ENCODE measurements around the gene ACTR10. TPM values are rescaled to one million over a fixed set of nuclear protein-coding genes. Genes with fewer than 3 reads are reported as not detected.

Gene ACTR10
- total and polyA plus RNA-seq, 9 of the 15 experiments (the other 6 are each of a cell fraction or from before 2014, with no cell fraction given): 22.0 to 66.1 (median 34.1) TPM

DNA sequence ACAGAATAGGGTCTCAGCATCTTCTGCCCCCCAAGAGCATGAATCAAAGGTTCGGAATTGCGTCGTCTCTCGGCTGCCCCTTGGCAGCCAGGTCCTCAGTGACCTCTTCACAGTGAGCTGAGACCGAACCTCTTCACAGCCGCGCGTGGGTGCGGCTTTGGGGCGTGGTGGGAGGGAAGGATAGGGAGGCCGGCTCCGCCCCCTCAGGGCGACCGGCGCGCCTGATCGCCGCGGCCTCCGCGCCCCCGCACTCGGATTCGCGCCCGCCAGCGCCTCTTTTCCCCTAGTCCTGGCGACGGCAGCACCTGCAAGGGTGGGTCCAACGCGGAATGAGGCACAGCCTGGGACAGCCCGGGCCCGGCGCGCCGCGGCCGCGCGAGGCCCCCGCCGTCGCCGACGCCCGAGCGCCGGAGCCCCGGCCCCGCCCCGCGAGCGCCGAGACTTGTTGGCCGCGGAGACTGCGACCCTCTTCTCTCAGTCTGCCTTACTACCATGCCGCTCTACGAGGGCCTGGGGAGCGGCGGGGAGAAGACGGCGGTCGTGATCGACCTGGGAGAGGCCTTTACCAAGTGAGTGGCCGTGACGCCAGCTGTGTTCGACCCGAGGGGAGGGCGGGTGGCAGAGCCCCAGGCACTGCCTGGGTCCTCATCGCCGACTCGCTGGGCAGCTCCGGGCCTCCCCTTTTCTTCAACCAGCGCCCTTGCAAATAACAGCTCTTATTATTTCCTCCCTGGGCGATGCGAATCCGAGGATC lies at the start of gene ACTR10 (continued):
- TF ChIP-seq, protein P1, sequence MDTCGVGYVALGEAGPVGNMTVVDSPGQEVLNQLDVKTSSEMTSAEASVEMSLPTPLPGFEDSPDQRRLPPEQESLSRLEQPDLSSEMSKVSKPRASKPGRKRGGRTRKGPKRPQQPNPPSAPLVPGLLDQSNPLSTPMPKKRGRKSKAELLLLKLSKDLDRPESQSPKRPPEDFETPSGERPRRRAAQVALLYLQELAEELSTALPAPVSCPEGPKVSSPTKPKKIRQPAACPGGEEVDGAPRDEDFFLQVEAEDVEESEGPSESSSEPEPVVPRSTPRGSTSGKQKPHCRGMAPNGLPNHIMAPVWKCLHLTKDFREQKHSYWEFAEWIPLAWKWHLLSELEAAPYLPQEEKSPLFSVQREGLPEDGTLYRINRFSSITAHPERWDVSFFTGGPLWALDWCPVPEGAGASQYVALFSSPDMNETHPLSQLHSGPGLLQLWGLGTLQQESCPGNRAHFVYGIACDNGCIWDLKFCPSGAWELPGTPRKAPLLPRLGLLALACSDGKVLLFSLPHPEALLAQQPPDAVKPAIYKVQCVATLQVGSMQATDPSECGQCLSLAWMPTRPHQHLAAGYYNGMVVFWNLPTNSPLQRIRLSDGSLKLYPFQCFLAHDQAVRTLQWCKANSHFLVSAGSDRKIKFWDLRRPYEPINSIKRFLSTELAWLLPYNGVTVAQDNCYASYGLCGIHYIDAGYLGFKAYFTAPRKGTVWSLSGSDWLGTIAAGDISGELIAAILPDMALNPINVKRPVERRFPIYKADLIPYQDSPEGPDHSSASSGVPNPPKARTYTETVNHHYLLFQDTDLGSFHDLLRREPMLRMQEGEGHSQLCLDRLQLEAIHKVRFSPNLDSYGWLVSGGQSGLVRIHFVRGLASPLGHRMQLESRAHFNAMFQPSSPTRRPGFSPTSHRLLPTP (IDR thresholded peaks at IDR 0.05; ENCODE audit: borderline replicate concordance, extremely low read depth, insufficient read length): no peak
- TF ChIP-seq EGR1 (conservative IDR thresholded peaks at IDR 0.05) (peak; percentile 96), NR2C1 (IDR thresholded peaks at IDR 0.05) (no peak), NR2C1 (tag; IDR thresholded peaks at IDR 0.05) (no peak), FOXJ3 (CRISPR knock-in tag; IDR thresholded peaks at IDR 0.05) (no peak), HMG20B (CRISPR knock-in tag; IDR thresholded peaks at IDR 0.05) (no peak), XRCC3 (IDR thresholded peaks at IDR 0.05) (no peak), MTA3 (IDR thresholded peaks at IDR 0.05; ENCODE audit: borderline replicate concordance) (peak; percentile 31; the same call in 1 of the 2 replicates), SAFB (IDR thresholded peaks at IDR 0.05; ENCODE audit: borderline replicate concordance, low read depth, low read length) (peak; percentile 91; the same call in 1 of the 2 replicates), GTF2A2 (tag; IDR thresholded peaks at IDR 0.05) (no peak), KDM5B (IDR thresholded peaks at IDR 0.05; ENCODE audit: insufficient replicate concordance, low read depth, low read length) (peak; percentile 37), GATAD2B (IDR thresholded peaks at IDR 0.05; ENCODE audit: borderline replicate concordance) (peak; percentile 28; the same call in 1 of the 2 replicates)
- TF ChIP-seq, protein P2, sequence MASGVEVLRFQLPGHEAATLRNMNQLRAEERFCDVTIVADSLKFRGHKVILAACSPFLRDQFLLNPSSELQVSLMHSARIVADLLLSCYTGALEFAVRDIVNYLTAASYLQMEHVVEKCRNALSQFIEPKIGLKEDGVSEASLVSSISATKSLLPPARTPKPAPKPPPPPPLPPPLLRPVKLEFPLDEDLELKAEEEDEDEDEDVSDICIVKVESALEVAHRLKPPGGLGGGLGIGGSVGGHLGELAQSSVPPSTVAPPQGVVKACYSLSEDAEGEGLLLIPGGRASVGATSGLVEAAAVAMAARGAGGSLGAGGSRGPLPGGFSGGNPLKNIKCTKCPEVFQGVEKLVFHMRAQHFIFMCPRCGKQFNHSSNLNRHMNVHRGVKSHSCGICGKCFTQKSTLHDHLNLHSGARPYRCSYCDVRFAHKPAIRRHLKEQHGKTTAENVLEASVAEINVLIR (CRISPR knock-in tag; IDR thresholded peaks at IDR 0.05): no peak
- TF ChIP-seq, protein P3, sequence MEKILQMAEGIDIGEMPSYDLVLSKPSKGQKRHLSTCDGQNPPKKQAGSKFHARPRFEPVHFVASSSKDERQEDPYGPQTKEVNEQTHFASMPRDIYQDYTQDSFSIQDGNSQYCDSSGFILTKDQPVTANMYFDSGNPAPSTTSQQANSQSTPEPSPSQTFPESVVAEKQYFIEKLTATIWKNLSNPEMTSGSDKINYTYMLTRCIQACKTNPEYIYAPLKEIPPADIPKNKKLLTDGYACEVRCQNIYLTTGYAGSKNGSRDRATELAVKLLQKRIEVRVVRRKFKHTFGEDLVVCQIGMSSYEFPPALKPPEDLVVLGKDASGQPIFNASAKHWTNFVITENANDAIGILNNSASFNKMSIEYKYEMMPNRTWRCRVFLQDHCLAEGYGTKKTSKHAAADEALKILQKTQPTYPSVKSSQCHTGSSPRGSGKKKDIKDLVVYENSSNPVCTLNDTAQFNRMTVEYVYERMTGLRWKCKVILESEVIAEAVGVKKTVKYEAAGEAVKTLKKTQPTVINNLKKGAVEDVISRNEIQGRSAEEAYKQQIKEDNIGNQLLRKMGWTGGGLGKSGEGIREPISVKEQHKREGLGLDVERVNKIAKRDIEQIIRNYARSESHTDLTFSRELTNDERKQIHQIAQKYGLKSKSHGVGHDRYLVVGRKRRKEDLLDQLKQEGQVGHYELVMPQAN (IDR thresholded peaks at IDR 0.05; ENCODE audit: borderline replicate concordance): 0 out of 2 replicates have a peak, but pooled peaks have one; percentile 32
- TF ChIP-seq, protein P4, sequence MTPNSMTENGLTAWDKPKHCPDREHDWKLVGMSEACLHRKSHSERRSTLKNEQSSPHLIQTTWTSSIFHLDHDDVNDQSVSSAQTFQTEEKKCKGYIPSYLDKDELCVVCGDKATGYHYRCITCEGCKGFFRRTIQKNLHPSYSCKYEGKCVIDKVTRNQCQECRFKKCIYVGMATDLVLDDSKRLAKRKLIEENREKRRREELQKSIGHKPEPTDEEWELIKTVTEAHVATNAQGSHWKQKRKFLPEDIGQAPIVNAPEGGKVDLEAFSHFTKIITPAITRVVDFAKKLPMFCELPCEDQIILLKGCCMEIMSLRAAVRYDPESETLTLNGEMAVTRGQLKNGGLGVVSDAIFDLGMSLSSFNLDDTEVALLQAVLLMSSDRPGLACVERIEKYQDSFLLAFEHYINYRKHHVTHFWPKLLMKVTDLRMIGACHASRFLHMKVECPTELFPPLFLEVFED (CRISPR knock-in tag; conservative IDR thresholded peaks at IDR 0.05): no peak
- TF ChIP-seq, protein P5, sequence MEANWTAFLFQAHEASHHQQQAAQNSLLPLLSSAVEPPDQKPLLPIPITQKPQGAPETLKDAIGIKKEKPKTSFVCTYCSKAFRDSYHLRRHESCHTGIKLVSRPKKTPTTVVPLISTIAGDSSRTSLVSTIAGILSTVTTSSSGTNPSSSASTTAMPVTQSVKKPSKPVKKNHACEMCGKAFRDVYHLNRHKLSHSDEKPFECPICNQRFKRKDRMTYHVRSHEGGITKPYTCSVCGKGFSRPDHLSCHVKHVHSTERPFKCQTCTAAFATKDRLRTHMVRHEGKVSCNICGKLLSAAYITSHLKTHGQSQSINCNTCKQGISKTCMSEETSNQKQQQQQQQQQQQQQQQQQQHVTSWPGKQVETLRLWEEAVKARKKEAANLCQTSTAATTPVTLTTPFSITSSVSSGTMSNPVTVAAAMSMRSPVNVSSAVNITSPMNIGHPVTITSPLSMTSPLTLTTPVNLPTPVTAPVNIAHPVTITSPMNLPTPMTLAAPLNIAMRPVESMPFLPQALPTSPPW (CRISPR knock-in tag; IDR thresholded peaks at IDR 0.05): peak; percentile 69
- TF ChIP-seq, protein P6, sequence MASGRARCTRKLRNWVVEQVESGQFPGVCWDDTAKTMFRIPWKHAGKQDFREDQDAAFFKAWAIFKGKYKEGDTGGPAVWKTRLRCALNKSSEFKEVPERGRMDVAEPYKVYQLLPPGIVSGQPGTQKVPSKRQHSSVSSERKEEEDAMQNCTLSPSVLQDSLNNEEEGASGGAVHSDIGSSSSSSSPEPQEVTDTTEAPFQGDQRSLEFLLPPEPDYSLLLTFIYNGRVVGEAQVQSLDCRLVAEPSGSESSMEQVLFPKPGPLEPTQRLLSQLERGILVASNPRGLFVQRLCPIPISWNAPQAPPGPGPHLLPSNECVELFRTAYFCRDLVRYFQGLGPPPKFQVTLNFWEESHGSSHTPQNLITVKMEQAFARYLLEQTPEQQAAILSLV (tag; IDR thresholded peaks at IDR 0.05): no peak
